ENCODE measurements around the gene B3GAT3. TPM values are rescaled to one million over a fixed set of nuclear protein-coding genes. Genes with fewer than 3 reads are reported as not detected.

B3GAT3 gene
- total RNA-seq, 4 donors from 2014 or later: 17.7 to 50.4 (median 23.1) TPM

- TF ChIP-seq POLR2A (IDR thresholded peaks at IDR 0.05) (no peak), CTCF (IDR thresholded peaks at IDR 0.05) (no peak)
- intact Hi-C loops (cut with DNase I; ENCODE audit: low total_unique reads): no loop called here
- H3K27ac ChIP-seq: peak overlapping the region; percentile 88 to 89
- H3K36me3 ChIP-seq: no peaks in the 10 kb centered on the region
- H3K4me3 ChIP-seq: peak overlapping the region; percentile 75 to 92
- no peaks in the 10 kb centered on the region for H3K27me3 ChIP-seq
- DNase-seq: no peak
- peaks cover 9 to 12% of the 10 kb centered on the region in 2 donors for H3K4me1 ChIP-seq
- no peaks in the 10 kb centered on the region for H3K9me3 ChIP-seq
Observed at GRCh38 chr11:62666259-62666926, 44.6 kb upstream of the B3GAT3 start.

GRCh38 chr11:62665599-62666258 is 43.9 kb upstream of the B3GAT3 start:
- H3K27me3 ChIP-seq: no peaks in the 10 kb centered on the region
- DNase-seq: peak; percentile 52 to 59
- H3K9me3 ChIP-seq: no peaks in the 10 kb centered on the region
- no peaks in the 10 kb centered on the region for H3K36me3 ChIP-seq
- intact Hi-C loops (cut with DNase I; ENCODE audit: low total_unique reads): no loop called here
- no peak for TF ChIP-seq POLR2A (IDR thresholded peaks at IDR 0.05)
- no peak for TF ChIP-seq CTCF (IDR thresholded peaks at IDR 0.05)
- peak overlapping the region; percentile 88 to 89 for H3K27ac ChIP-seq
- peak overlapping the region; percentile 75 to 92 for H3K4me3 ChIP-seq
- peaks cover 9 to 12% of the 10 kb centered on the region in 2 donors for H3K4me1 ChIP-seq

GRCh38 chr11:62665075-62665598 is 43.4 kb upstream of the B3GAT3 start, which contains the start of the genes C11orf98 and CSKMT:
Gene C11orf98, minus strand, starts transcription at chr11:62665210. Its CDS starts 41 bp downstream, at chr11:62665169.
Gene CSKMT, plus strand, starts transcription at chr11:62665312. Its CDS starts 568 bp downstream, at chr11:62665880.
- Histone ChIP-seq H3K4me3 (peak within 1 kb of the TSS; percentile 75 to 92), H3K4me1 (peaks cover 9 to 12% of the 10 kb centered on the region in 2 donors), H3K27me3 (no peaks in the 10 kb centered on the region), H3K27ac (peak within 1 kb of the TSS; percentile 88 to 89), H3K36me3 (no peaks in the 10 kb centered on the region), H3K9me3 (no peaks in the 10 kb centered on the region)
- intact Hi-C loops (cut with DNase I; ENCODE audit: low total_unique reads): no loop called here
- TF ChIP-seq CTCF (IDR thresholded peaks at IDR 0.05) (peak in 1 of 4 experiments; percentile 16), POLR2A (IDR thresholded peaks at IDR 0.05) (peak; percentile 95 to 96)
- peak; percentile 95 to 97 for DNase-seq

- Histone ChIP-seq H3K27ac (peak overlapping the region; percentile 88 to 89), H3K4me3 (peak overlapping the region; percentile 75 to 92), H3K4me1 (peaks cover 9 to 12% of the 10 kb centered on the region in 2 donors), H3K9me3 (no peaks in the 10 kb centered on the region), H3K27me3 (no peaks in the 10 kb centered on the region), H3K36me3 (no peaks in the 10 kb centered on the region)
- TF ChIP-seq POLR2A (IDR thresholded peaks at IDR 0.05): no peak
- no peak for TF ChIP-seq CTCF (IDR thresholded peaks at IDR 0.05)
- DNase-seq: peak in 1 of 2 donors; percentile 38
- intact Hi-C loops (cut with DNase I; ENCODE audit: low total_unique reads): no loop called here
Observed at GRCh38 chr11:62664405-62665074, 42.8 kb upstream of the B3GAT3 start.
